CD4-positive, alpha-beta T cell treated with Interferon gamma for 1 hour (primary cell): ENCODE measurements around the gene MAGI1.
"Not testable (repeated sequence)": the region's sequence is repeated elsewhere in the genome, so short reads cannot be mapped to it uniquely, and the experiment has no call there.

Experiments
- DNase-seq: peaks from one replicate; pipeline ENCODE4 v3.0.0-alpha.2; 2020

MAGI1 gene

DNA sequence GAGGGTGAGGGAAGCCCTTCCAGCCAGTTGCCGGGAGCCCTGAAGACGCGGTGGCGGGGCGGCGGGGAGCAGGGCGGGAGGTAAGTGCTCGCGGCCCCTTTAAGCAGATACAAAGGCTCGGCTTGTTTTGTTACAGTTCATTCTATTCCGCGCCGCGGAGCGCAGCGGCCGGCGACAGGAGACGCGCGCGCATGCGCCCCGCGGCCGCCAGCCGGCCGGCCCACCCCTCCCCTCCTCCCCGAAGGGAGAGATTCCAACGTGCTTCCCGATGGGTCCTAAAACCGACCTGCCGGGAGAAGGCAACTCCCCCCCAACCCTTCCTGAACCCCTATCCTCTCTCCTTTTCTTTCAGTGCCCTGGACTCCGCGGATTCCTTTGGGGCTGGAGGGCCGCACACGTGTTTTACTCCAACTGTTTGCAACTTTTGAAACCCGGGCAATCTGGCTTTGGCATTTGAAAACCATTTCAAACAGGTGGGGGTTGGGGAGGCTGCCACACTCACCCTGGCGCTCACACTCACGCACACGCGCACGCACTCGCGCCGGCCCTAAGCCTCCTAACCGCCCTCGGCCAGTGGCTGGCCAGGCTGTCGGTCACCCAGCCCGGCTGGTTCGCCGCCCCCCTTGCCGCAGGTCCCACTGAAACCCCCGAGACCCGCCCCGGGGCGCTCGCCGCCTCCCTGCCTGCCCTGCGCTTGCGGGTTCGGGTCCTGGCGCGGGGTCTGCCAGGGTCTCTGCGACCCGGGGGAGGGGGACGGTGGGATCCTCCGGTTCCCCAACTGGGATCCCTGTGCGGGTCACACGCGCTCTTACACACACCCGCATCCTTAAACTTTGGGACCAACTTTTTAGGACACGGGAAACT, at the start of gene MAGI1:
Gene MAGI1, minus strand, starts transcription at position 193 of the 864 bp plus-strand sequence. CDS start 610 bp downstream, outside the sequence.
- DNase-seq = no peak

DNA sequence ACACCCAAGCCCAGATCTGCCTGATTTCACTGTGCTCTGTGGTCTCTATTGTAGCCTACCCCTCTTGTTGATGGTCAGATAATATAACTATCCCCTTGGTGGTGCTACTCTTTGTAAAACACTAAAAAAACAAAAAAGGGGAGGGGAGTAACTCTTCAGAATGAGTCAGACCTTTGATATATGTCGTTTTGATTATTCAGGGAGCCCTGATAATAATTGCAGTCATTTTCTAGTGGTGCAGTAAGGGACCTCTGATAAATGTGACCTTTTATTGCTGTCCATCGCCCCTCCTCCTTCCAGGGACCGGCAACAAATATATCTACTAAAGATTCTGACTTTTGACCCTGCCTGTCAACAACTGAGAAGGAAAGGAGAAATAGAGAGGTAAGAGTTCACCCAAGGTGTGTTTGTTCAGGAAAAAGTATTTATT, 45.1 kb upstream of the MAGI1 start:
- DNase-seq = no peak

DNA sequence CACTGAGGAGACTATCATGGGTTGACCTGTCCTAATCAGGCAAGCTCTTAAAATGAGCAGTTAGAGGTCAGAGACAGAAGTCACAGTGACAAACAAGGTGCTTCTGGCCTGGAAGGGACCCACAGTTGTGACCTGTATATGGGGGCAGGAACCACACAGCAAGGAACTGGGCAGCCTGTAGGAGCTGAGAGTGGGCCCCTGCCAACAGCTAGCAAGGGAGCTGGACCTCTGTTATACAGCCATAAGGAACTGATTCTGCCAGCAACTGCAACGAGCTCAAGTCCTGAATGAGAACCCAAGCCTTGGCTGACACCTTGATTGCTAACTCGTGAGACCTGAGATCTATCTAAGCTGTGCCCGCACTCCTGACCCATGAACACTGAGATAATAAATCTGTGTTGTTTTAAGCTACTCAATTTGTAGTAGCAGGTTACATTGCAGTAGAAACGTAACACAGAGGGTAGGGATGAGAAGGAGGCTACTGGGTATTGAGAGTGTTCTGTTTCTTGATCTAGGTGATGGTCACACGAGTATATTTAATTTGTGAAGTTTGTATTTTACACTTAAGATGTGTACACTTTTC, 44.5 kb upstream of the MAGI1 start:
- no peak for DNase-seq

DNA sequence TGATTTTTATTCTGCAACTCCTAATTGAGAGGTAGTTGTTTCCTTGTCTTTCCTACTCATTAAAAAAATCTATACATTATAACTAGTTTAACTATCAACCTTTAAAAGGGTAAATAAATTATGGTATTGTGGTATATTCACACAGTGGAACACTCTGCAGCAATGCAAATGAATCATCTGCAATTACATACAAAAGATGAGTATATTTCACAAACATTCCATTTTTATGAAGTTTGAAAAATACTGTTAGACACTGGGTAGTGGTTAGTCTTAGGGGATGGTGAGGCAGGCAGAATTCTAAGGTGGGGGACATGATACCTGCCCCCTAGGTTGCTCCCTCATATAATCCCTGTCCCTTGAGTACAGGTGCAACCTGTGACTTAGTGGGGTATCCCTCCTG, 44.0 kb upstream of the MAGI1 start:
- DNase-seq = no peak

DNA sequence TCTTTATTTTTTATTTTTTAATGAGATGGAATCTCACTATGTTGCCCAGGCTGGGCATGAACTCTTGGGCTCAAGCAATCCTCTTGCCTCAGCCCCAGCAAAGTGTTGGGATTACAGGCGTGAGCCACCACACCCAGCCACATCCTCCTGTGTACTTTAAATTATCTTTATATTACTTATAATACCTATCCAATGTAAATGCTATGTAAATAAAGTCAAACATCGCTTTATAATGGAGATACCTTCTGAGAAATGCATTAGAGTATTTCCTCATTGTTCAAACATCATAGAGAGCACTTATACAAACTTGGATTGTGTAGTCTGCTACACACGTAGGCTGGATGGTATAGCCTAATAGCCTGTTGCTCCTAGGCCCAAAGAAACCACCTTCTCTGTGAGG, 41.4 kb upstream of the MAGI1 start:
- no peak for DNase-seq

DNA sequence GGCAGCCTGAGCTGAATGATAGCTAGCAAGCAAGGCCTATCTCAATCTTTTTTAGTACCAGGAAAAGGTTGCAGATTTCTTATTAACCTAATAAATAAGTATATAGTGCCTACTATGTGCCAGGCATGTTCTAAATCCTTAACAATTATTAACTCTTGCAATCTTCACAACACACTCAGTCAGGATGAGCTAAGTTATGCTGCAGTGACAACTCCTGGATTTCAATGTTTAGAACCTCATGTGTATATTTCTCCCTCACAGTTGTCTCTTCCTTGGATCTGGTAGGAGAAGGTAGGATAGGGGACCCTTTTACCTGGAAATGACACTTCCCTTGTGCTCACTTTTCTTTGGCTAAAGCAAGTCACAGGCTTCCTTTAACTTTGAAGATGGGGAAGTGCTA, 39.3 kb upstream of the MAGI1 start:
- DNase-seq = no peak

DNA sequence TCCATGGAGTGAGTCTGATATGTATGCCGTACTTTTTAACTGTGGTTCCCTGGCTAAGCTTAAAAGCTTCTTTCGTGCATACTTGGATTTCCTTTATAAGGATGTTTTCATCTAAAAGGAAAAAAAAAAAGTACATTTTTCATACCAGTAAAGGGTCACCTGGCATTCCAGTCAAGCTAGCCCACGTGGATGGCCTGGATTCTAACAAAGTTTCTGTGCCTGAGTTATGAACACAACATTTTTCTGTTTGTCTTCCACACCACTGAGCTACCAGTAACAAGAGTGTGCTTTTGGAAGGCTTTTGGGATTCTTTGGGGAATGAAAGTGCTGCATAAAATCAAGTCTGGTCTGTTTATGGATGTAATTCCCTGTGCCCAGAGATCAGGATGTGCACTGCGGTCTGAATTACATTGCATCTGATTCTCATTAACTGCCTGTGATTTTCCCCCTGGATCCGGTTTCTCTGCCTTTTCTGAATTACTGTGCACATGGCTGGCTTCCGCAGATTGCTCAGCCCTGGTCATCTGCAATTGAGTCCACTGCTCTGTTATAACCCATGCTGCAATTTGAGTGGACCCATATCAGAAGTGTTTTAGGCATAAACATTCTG, 38.2 kb upstream of the MAGI1 start:
- DNase-seq = no peak

DNA sequence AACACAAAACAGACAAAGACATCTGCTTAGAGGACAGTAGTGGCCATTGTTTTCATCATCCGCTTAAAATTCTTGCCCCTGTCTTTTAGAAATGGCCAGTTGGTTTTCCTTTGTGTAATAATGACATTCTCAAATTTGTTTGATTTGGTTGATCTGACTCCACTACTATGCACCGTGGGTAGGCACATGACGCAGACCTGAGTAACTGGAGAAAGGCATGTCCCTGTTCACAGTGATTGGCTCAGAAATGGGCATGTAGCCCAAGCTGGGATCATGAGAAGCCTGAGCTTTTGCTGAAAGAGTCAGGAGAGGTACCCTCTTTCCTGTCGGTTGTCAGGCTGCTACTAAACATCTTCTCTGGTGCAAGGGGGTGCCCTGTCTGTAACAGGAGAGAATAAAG, 36.6 kb upstream of the MAGI1 start:
- DNase-seq = no peak

DNA sequence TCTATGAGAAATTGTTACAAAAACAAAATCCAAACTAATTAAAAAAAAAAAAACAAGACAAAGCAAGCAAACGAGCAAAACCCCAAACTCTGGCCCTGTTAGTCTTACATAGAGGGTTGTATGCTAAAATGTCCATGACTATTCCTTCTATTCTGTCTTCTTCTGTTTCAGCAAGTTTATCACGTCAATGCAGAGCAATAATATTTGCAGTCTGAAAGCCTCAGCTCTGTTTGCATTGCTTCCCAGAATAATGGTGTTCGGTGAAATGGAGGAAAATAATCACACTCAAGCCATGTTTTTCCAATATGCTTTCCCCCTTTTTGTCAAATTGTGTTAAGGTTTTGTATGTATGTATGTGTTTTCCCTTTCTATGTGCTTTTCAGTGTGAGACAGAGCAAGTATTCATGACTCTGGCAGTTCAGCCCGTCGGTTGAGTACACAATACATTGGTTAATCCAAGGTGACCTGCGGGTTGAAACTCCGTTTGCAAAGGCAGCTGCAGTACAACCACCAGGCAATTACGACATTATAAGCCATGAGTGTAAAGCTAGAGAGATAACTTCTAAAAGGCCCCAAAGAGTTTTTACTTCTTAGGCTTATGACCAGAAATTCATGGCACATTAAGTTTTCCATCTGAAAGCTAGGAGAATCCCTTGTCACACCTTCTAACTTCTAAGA, 34.9 kb upstream of the MAGI1 start:
- no peak for DNase-seq

DNA sequence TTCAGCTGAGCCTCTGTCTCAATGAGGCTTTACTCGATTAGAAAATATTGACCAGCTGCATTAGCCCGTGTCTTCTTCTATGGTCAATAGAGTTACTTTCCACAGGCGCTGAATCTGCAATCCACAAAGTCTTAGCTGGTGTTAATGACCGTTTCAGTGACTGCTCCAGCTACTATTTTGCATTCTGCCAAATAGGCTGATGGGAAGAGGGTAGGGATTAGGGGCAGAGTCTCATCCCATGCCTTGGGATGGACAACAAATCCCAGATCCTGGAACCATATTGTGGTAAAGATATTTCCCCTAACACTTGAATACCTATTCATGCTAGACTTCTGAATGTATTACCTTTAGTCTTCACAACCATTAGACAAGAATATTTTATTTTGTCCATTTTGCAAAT, 29.5 kb upstream of the MAGI1 start:
- DNase-seq = no peak

DNA sequence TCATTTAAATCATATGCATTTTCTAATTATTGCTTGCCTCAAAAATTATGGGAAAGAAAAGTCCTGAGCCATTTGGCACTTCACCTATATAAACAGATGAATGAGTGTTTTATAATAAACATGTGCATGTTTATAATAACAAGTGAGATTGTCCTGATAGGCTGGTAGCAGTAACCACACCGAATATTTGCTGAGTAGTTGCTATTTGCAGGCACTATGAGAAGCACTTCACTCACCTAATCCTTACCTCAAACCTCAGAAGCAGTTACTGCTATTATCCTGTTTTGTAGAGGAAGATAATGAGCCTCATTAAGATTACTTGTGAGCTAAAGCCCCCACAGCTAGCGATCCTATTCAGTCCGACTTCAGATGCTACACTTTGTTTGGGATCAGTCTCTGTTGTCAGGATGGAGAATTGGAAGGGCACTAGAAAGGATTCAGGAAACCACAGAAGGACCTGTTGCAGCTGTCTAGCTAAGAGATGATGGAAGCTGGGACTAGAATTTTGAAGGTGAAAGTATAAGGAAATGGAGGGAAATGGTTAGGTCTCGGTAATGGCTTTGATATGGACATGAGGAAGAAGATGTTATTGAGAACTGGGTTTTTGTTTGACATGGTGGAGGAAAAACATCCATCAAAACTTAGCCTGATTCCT, 28.4 kb upstream of the MAGI1 start:
- DNase-seq = no peak

DNA sequence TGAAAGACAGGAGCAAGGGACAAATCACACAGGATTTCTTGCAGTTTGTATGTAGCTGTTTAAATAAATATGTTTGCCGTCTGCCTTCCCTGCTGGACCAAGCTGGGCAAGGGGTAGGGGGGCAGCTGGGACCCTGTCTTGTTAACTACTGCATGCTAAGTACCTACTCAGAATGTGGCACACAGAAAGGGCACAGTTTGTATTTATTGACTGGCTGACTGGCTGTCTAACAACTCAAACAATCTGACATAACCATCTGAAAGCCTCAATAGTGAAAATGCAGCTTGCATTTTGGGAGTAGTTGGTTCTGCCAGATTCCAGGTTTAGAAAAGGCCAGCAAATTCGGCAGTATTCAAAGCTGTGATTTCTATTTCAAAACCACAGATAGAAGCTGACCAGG, 16.6 kb upstream of the MAGI1 start:
- no peak for DNase-seq

DNA sequence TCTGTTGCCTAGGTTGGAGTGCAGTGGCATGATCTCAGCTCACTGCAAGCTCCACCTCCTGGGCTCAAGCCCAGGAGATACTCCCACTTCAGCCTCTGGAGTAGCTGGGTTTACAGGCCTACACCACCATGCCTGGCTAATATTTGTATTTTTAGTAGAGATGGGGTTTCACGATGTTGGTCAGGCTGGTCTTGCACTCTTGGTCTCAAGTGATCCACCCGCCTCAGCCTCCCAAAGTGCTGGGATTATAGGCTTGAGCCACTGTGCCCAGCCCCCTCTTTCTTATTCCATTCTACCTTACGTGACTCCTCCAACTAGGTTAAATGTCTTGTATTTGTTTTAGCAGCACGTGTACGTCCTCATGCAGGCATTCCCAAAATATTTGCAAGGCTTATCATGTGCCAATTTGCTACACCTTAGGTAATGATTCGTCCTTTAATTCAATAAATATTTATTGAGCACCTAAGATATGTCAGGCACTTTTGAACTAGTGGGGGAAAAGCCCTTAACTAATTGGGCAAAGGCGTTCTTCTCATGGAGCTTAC, 14.9 kb upstream of the MAGI1 start:
- no peak for DNase-seq

DNA sequence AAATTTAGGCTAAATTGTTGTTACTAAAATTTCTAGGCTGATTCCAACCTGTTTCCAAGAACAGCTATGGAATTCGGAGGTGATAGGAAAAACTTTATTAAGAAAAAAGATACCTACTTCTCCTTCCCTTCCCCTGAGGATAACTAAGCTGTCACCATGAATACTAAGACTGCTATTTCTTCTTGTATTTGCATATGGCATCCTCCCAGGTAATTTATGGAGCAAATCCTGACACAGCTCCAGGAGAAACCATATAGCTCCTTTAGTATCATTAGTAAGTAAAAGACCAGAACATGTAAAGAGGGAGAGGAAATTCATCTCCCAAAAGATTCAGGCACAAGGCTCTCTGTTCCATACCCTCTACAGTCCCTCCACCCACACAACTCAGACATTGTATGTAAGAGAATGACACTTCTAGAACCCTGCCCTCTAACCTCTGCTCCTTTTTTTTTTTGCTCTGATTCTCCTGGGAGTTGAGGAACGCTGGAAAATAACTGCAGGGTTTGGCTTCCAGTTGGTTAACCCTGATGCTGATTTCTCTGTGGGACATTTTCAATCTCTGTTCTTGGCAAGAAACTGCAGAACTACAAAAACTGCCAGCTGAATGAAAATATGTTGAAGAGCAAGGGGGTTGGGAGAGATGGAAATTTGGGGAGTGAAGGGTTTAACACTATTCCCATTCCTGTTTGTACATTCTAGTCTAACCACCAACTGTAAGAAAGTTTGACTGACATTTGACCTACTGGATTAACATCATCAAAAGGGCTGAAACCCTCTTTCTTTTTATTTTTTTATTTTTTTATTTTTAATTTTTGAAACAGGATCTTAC, 14.2 kb upstream of the MAGI1 start:
- DNase-seq = no peak

DNA sequence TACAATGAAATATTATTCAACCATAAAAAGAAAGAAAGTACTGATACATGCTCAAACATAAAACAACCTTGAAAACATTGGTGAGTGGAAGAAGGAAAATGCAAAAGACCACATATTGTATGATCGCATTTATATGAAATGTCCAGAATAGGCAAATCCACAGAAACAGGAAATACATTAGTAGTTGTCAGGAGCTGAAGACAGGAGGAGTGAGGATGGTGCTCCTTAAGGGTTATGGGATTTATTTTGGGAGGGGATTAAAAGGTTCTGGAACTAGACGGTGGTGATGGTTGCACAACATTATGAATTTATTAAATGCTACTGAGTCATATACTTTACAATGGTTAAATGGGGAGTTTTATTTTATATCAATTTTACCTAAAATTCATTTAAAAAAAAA, 12.1 kb upstream of the MAGI1 start:
- DNase-seq = no peak

DNA sequence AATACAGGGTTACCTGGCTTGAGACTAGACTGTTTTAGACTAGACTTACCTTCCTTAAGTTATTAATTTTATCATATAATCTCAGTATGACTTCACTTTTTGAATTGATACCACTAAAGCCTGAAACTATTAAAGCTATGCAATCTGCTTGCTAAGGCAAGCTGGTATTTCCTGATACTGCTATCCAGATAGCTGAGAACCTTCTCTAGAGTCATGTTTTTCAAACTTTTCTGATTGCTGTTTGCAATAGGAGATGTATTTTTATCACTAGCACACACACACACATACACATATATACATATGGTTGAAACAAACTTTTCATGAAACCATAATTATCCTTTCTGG, 9.3 kb upstream of the MAGI1 start:
- no peak for DNase-seq

DNA sequence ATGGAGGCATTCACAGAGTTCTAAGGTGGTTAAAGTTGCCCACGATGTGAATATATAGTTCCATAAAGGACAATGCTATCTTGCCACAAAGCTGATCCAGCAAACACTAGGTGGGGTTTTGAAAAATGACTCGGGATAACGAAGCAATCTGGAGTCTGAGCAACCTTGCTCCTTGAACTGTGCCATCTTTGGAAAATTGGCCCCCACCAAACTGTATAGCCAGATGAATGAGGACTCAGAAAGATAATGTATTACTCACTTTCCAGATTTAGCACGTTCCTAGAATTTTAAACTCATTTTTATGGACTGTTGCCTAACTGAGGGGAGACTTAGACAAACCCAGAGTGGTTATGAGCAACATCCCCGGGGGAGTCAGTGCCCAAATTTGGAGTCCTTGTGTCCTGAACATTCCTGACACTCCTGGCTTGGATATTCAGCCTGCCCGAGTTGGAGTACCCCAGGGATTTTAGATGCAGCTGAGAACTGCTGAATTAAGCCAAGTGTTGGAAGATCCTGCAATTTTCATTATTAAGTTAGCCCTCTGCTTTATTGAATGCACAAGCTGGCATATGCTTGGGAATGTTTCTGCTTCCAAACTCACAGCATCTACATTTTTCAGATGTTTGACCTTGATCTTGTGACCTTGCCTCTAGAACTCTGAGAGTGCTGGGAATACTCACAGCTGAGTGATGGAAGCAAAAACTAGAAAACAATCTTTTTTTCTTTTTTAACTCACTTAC, 8.8 kb upstream of the MAGI1 start:
- DNase-seq = no peak

DNA sequence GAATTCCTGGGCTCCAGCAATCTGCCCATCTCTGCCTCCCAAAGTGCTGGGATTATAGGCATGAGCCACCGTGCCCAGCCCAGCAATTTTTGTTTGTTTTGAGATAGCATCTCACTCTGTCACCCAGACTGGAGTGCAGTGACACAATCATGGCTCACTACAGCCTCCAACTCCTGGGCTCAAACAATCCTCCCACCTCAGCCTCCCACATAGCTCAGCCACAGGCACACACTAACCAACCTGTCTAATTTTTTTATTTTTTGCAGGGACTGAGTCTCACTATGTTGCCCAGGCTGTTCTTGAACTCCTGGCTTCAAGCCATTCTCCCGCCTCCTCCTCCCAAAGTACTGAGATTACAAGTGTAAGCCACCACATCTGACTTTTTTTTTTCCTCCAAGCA, 7.6 kb upstream of the MAGI1 start:
- DNase-seq = not testable (repeated sequence)

DNA sequence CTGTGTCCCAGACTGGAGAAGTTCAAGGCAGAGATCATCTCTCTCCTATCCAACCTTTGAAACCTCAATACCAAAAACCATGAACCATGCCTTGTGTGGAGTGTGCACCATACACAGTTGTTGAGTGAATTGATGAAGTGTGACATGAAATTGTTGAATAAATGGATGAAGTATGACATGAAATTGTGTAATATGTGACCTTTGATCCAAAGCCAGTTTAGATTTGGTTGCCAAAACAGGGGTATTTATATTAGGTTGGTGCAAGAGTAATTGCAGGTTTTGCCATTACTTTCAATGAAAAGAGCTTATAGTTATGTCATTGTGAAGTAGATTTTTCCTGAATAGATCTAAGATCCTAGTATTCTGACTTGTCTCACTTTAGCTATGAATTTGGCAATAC, 3.1 kb upstream of the MAGI1 start:
- DNase-seq = no peak

DNA sequence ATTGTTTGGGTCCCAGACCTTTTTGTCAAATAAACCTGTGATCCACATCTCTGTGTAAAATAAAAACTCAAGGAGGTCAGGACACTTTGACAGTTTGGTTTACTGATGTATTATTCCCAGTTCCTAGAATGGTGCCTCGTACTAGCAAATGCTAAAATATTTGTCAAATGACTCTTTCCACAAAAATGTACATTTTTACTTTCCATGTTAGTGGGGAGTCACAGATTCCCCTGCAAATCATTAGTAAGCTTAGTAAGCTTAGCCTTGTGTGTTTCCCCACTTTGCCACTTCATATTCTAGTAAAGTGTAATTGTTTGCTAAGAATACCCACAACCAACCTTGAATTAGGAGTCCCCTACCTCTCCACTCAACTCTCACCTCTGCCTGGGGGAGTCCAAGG, 2.4 kb upstream of the MAGI1 start:
- DNase-seq = no peak

DNA sequence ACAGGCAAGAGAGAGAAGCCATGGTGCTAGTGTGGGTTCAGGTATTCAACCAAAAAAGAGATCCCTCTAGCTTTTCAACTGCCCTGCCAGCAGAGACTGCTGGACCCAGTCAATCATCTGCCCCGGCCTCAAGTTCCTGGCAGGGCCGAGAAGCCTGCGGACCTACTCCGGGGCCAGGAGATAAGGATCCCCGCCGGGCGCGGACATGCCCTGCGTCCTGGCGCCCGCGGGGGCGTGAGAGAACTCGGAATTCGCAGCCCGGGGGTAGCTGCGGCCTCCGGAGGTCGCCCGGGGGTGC, 821 bp upstream of the MAGI1 start:
- DNase-seq = no peak

DNA sequence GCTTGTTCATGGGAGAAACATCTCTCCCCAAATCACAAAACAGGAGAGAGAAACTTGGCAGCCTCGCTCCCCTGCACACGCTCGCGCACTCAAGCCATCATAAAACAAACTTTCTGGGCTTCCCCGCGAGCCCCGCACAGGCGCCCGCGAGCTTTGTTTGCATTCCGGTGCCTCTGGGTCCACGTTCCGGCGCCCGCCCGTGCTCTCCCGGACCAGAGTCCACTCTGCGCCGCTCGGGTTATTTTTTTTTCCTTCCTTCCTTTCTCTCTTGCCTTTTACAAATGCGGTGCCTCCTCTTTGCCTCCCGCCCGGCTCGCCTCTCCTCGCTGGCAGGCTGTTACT, 363 bp downstream of the MAGI1 start:
- no peak for DNase-seq
